WERI-Rb-1 (cell line): Measurements from ENCODE around the gene SPATA2L.
"Not testable (repeated sequence)": the region's sequence is repeated elsewhere in the genome, so short reads cannot be mapped to it uniquely, and the experiment has no call there.

Source experiments
- DNase-seq: peaks from one replicate; pipeline ENCODE4 v3.0.0-alpha.2; 2020
- H3K27ac ChIP-seq: fragments of 250-450 bp; sonication (Bioruptor Pico); 2 replicates; pipeline ENCODE4 v1.5.1; 2020; ENCODE audit warnings: mild to moderate bottlenecking, moderate library complexity
- H3K27me3 ChIP-seq: fragments of 250-450 bp; sonication (Bioruptor Pico); 2 replicates; pipeline ENCODE4 v1.5.1; 2021; ENCODE audit warnings: mild to moderate bottlenecking, low read depth, moderate library complexity; ENCODE audit not compliant: insufficient read depth, severe bottlenecking
- H3K36me3 ChIP-seq: fragments of 250-450 bp; sonication (Bioruptor Pico); 2 replicates; pipeline ENCODE4 v1.5.1; 2020; ENCODE audit warnings: mild to moderate bottlenecking, moderate library complexity
- H3K4me3 ChIP-seq: 2 replicates; pipeline ENCODE4 v1.5.1; 2011; ENCODE audit warnings: low read depth, mild to moderate bottlenecking, control low read depth, low read length
- H3K9me3 ChIP-seq: fragments of 250-450 bp; sonication (Bioruptor Pico); 2 replicates; pipeline ENCODE4 v1.5.1; 2021; ENCODE audit warnings: mild to moderate bottlenecking, moderate library complexity; ENCODE audit not compliant: severe bottlenecking
- TF ChIP-seq, protein P1 (sequence below): IDR thresholded peaks from 2 replicates; pipeline ENCODE4 v1.5.1; 2011; ENCODE audit warnings: low read depth, mild to moderate bottlenecking, control low read depth, inconsistent platforms, low read length

SPATA2L gene

GRCh38 chr16:89687092-89687940 is 14.2 kb downstream of the SPATA2L start:
- Histone ChIP-seq H3K27me3 (no peaks in the 10 kb centered on the region), H3K4me3 (peak overlapping the region; percentile 67), H3K9me3 (no peaks in the 10 kb centered on the region), H3K36me3 (peaks cover 8% of the 10 kb centered on the region; the same call in 1 of the 2 replicates), H3K27ac (peak overlapping the region; percentile 95)
- DNase-seq = no peak
- TF ChIP-seq, protein P1, sequence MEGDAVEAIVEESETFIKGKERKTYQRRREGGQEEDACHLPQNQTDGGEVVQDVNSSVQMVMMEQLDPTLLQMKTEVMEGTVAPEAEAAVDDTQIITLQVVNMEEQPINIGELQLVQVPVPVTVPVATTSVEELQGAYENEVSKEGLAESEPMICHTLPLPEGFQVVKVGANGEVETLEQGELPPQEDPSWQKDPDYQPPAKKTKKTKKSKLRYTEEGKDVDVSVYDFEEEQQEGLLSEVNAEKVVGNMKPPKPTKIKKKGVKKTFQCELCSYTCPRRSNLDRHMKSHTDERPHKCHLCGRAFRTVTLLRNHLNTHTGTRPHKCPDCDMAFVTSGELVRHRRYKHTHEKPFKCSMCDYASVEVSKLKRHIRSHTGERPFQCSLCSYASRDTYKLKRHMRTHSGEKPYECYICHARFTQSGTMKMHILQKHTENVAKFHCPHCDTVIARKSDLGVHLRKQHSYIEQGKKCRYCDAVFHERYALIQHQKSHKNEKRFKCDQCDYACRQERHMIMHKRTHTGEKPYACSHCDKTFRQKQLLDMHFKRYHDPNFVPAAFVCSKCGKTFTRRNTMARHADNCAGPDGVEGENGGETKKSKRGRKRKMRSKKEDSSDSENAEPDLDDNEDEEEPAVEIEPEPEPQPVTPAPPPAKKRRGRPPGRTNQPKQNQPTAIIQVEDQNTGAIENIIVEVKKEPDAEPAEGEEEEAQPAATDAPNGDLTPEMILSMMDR = no peak

- TF ChIP-seq, protein P1 = no peak
Measured at GRCh38 chr16:89686520-89687091, 14.9 kb downstream of the SPATA2L start, which contains the start of gene CDK10. Gene CDK10, plus strand, starts transcription at chr16:89686689. Its CDS starts 22 bp downstream, at chr16:89686711.

DNA sequence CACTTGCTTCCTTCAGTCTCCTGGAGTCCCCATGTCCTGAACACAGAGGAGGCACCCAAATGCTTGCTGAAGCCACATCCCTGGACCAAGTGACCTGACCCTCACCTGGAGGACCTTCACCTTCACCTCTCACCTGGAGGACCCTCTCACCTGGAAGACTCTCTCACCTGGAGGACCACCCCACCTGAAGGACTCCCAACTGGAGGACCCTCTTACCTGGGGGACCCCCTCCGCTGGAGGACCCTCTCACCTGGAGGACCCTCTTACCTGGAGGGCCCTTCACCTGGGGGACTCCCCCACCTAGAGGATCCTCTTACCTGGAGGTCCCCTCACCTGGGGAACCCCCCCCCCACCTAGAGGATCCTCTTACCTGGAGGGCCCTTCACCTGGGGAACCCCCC is 15.6 kb downstream of the SPATA2L start:
- no peaks in the 10 kb centered on the region for H3K9me3 ChIP-seq
- H3K4me3 ChIP-seq = no peak overlapping the region
- DNase-seq = no peak
- TF ChIP-seq, protein P1 = no peak
- H3K27ac ChIP-seq = no peak overlapping the region
- H3K36me3 ChIP-seq = peaks cover 5% of the 10 kb centered on the region; the same call in 1 of the 2 replicates
- H3K27me3 ChIP-seq = no peaks in the 10 kb centered on the region

More at GRCh38 chr16:89686520-89687091, 14.9 kb downstream of the SPATA2L start, which contains the start of gene CDK10:
- Histone ChIP-seq H3K27ac (peak within 1 kb of the TSS; percentile 95), H3K9me3 (no peaks in the 10 kb centered on the region), H3K4me3 (peak within 1 kb of the TSS; percentile 67), H3K36me3 (peaks cover 8% of the 10 kb centered on the region; the same call in 1 of the 2 replicates), H3K27me3 (no peaks in the 10 kb centered on the region)
- peak; percentile 80 for DNase-seq

DNA sequence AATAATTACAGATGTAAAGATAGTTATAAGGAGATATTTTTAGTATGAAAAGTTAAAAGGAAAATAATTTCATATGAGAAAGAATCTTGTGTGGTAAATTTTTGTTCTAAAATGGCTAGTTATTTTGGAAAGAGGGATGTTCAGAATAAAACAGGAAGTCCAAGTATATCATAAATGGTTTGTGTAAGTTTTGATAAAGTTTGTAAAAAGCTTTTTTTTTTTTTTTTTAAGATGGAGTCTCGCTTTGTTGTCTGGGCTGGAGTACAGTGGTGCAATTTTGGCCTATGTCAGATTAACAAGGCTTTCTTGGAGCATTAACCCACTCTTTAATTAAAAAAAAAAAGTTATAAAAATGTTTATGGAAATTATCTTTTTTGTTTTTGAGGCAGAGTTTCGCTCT is 23.2 kb downstream of the SPATA2L start:
- H3K27ac ChIP-seq = no peak overlapping the region
- TF ChIP-seq, protein P1 = no peak
- no peaks in the 10 kb centered on the region for H3K27me3 ChIP-seq
- no peak overlapping the region for H3K4me3 ChIP-seq
- H3K9me3 ChIP-seq = no peaks in the 10 kb centered on the region
- DNase-seq = no peak
- no peaks in the 10 kb centered on the region for H3K36me3 ChIP-seq

DNA sequence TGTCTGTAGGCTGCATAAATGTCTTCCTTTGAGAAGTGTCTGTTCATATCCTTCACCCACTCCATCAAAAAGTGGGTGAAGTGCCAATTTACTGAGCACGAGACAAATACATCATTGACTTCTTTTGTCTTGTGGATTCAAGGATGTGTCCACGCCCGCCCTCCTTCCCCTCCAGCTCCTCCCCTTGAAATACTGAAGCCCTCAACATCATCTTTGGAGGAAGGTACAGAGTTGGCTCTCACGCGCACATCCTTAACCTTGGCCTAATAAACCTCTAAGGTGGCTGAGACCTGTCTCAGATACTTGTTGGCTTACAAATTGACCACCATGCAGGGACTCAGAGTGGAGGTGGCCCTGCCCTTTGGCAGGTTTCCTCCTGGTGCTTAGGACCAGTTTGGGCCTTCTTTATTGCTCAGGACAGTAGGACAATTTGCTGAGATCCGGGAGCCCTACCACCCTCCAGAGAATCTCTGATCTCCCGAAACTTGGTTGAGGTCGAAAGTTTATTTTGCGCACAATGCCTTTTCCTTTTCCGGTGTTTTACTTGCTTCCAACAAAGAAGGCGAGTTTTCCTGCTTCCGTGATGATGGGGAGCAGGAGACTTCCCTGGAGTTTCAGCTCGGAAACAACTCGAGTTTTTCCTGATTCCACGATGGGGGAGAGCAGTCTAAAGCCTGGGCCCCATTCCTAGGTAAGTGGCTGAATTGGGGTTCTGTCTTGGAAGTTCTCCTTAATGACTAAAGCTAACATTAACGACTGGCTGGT is 29.1 kb downstream of the SPATA2L start:
- no peak for DNase-seq
- Histone ChIP-seq H3K27me3 (no peaks in the 10 kb centered on the region), H3K27ac (no peak overlapping the region), H3K4me3 (no peak overlapping the region), H3K9me3 (no peaks in the 10 kb centered on the region), H3K36me3 (no peaks in the 10 kb centered on the region)
- TF ChIP-seq, protein P1 = no peak

DNA sequence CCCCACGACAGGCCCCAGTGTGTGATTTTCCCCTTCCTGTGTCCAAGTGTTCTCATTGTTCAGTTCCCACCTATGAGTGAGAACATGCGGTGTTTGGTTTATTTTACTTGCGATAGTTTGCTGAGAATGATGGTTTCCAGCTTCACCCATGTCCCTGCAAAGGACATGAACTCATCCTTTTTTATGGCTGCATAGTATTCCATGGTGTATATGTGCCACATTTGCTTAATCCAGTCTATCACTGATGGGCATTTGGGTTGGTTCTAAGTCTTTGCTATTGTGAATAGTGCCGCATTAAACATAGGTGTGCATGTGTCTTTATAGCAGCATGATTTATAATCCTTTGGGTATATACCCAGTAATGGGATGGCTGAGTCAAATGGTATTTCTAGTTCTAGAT is 29.9 kb downstream of the SPATA2L start:
- H3K27ac ChIP-seq = not testable (repeated sequence)

More for the DNA sequence above, 29.9 kb downstream of the SPATA2L start:
- not testable (repeated sequence) for H3K27me3 ChIP-seq, DNase-seq, H3K9me3 ChIP-seq, H3K4me3 ChIP-seq, H3K36me3 ChIP-seq
